ENCODE measurements around the gene TTI1. TPM values are rescaled to one million over a fixed set of nuclear protein-coding genes. Genes with fewer than 3 reads are reported as not detected.

The TTI1 gene
- total and polyA plus RNA-seq, 2 experiments from 2014 or later = 17.8 to 56.4 TPM

GRCh38 chr20:37995856-37996605, 37.2 kb downstream of the TTI1 start:
- H3K9me2 ChIP-seq (ENCODE audit: insufficient read depth) = no peaks in the 10 kb centered on the region
- no peaks in the 10 kb centered on the region for H3K79me2 ChIP-seq (replicated peaks; ENCODE audit: insufficient read depth)
- H2AFZ ChIP-seq = no peak overlapping the region
- H3K4me3 Mint-ChIP-seq = no peak overlapping the region
- peaks cover 44% of the 10 kb centered on the region for H3K36me3 ChIP-seq (ENCODE audit: insufficient read depth)
- no peaks in the 10 kb centered on the region for H3K9me3 Mint-ChIP-seq
- H3K27ac ChIP-seq (ENCODE audit: low read depth) = no peak overlapping the region
- no peaks in the 10 kb centered on the region for H3F3A ChIP-seq (replicated peaks; ENCODE audit: low read depth)
- no peak for TF ChIP-seq POLR2AphosphoS5 (IDR thresholded peaks at IDR 0.05; ENCODE audit: low read depth)
- TF ChIP-seq ETS1 (IDR thresholded peaks at IDR 0.05) = no peak
- no peak for TF ChIP-seq EZH2 (IDR thresholded peaks at IDR 0.05; ENCODE audit: low read depth, unreplicated experiment)
- TF ChIP-seq ZNF331 (CRISPR knock-in tag; IDR thresholded peaks at IDR 0.05; ENCODE audit: low read depth) = no peak
- H4K20me1 ChIP-seq (replicated peaks; ENCODE audit: insufficient read depth) = peaks cover 13% of the 10 kb centered on the region
- H3K27ac Mint-ChIP-seq = no peak overlapping the region
- H3K4me1 Mint-ChIP-seq = peaks cover 13% of the 10 kb centered on the region; the same call in 2 of the 3 replicates
- no peak for ATAC-seq
- H3K4me3 ChIP-seq = no peak overlapping the region
- DNase-seq (ENCODE audit: low spot score) = no peak
- H3K4me2 ChIP-seq = no peak overlapping the region
- peaks cover 64% of the 10 kb centered on the region for H3K36me3 Mint-ChIP-seq (ENCODE audit: low read depth)
- no peaks in the 10 kb centered on the region for H3K27me3 ChIP-seq (ENCODE audit: insufficient read depth)
- H3K4me1 ChIP-seq (ENCODE audit: insufficient read depth) = peaks cover 5% of the 10 kb centered on the region; the same call in 1 of the 2 replicates
- H3K27me3 Mint-ChIP-seq (ENCODE audit: insufficient read depth, low read depth, poor library complexity) = peaks cover 3% of the 10 kb centered on the region

GRCh38 chr20:37994512-37994911, 38.7 kb downstream of the TTI1 start:
- Mint-ChIP-seq H3K36me3 (ENCODE audit: low read depth) (peaks cover 60% of the 10 kb centered on the region), H3K4me1 (peaks cover 13% of the 10 kb centered on the region; the same call in 2 of the 3 replicates), H3K27me3 (ENCODE audit: insufficient read depth, low read depth, poor library complexity) (no peaks in the 10 kb centered on the region), H3K27ac (0 out of 2 replicates have a peak overlapping the region, but pooled peaks have one; percentile 40), H3K9me3 (no peaks in the 10 kb centered on the region), H3K4me3 (no peak overlapping the region)
- Histone ChIP-seq H2AFZ (no peak overlapping the region), H3K4me3 (no peak overlapping the region), H3K79me2 (replicated peaks; ENCODE audit: insufficient read depth) (no peaks in the 10 kb centered on the region), H3K27me3 (ENCODE audit: insufficient read depth) (no peaks in the 10 kb centered on the region), H3K4me2 (no peak overlapping the region), H4K20me1 (replicated peaks; ENCODE audit: insufficient read depth) (peaks cover 14% of the 10 kb centered on the region), H3K36me3 (ENCODE audit: insufficient read depth) (peaks cover 38% of the 10 kb centered on the region), H3F3A (replicated peaks; ENCODE audit: low read depth) (no peaks in the 10 kb centered on the region), H3K27ac (ENCODE audit: low read depth) (no peak overlapping the region), H3K9me2 (ENCODE audit: insufficient read depth) (no peaks in the 10 kb centered on the region), H3K4me1 (ENCODE audit: insufficient read depth) (peaks cover 5% of the 10 kb centered on the region; the same call in 1 of the 2 replicates)
- ATAC-seq (no peak), DNase-seq (ENCODE audit: low spot score) (no peak)
- TF ChIP-seq REST (IDR thresholded peaks at IDR 0.05; ENCODE audit: unreplicated experiment) (no peak), STAT1 (IDR thresholded peaks at IDR 0.05; ENCODE audit: unreplicated experiment) (no peak), ZNF462 (CRISPR knock-in tag; IDR thresholded peaks at IDR 0.05) (no peak), ZNF331 (CRISPR knock-in tag; IDR thresholded peaks at IDR 0.05; ENCODE audit: low read depth) (no peak), ETS1 (IDR thresholded peaks at IDR 0.05) (no peak), ZNF114 (CRISPR knock-in tag; IDR thresholded peaks at IDR 0.05) (no peak)
